GM19238 (cell line): ENCODE data around the gene ITPRIPL2.

Experiments used
- DNase-seq: peaks from one replicate; pipeline ENCODE4 v3.0.0; 2011; ENCODE audit warnings: low spot score; ENCODE audit not compliant: insufficient read length

Gene ITPRIPL2

GRCh38 chr16:19113577-19114358 lies at the start of gene ITPRIPL2:
Gene ITPRIPL2 (plus strand): TSS chr16:19113964. CDS start chr16:19114462, 498 bp downstream.
- peak; percentile 52 for DNase-seq

- no peak for DNase-seq
These were observed 46.8 kb upstream of the ITPRIPL2 start for GRCh38 chr16:19066988-19067348.

DNA sequence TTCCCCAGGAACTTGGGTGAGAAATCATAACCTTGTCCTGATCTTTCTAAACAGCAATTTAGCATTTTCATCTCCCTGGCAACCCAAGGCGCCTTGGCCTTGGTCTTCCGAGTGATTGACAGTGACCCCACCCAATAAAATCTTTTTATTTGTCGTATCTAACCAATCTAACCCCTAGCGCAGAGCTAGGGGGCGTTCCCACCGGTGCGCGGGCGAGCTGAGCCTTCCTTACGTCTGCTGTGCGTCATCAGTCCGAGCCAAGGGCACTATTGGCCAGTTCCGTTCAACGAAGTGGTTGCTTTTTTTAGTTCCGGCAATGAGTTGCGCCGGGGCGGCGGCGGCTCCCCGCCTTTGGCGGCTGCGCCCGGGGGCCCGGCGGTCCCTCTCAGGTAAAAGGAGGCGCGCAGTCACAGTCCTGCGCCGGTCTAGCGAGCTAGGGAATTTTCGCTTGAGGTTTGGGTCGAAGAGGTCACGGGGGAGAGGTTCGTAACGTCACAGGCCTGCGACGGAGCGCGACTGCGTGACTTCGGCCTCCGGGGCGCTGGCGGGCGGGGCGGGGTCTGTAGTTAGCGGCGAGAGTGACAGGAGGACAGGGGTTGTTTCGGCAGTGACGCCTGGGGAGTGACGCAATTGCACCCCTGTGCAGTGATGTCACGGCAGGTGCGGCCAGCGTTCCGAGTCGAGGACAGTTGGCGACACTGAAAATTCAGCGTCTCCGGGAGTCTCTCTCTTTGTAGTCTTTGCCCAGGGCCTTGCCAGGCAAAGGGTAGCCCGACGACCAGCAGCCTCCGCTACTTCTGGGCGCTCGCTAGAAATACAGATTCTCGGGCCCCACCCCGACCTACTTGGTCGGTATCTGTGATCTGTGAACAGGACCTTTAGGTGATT lies 46.2 kb upstream of the ITPRIPL2 start, which contains the start of gene COQ7:
Gene COQ7, plus strand, starts transcription at position 266 of the 888 bp plus-strand sequence. Its CDS starts 51 bp downstream, at position 317.
- peak; percentile 93 for DNase-seq

DNA sequence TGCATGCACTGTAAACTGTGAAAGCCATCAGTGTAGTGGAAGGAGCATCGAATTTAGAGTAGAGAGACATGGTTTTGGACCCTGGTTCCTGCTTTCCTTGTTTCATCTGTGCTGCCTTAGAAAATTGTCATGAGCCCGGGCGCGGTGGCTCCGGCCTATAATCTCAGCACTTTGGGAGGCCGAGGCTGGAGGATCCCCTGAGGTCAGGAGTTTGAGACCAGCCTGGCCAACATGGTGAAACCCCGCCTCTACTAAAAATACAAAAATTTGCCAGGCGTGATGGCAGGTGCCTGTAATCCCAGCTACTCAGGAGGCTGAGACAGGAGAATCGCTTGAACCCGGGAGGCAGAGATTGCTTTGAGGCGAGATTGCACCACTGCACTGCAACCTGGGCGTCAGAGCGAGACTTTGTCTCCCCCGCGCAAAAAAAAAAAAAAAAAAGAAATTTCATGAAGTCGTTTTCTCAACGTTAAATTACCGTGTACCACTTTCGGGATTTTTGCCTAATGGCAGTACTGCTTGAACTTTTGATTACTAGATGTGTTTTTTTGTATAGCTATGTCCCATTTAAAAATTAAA lies 45.4 kb upstream of the ITPRIPL2 start:
- DNase-seq, result no peak

DNA sequence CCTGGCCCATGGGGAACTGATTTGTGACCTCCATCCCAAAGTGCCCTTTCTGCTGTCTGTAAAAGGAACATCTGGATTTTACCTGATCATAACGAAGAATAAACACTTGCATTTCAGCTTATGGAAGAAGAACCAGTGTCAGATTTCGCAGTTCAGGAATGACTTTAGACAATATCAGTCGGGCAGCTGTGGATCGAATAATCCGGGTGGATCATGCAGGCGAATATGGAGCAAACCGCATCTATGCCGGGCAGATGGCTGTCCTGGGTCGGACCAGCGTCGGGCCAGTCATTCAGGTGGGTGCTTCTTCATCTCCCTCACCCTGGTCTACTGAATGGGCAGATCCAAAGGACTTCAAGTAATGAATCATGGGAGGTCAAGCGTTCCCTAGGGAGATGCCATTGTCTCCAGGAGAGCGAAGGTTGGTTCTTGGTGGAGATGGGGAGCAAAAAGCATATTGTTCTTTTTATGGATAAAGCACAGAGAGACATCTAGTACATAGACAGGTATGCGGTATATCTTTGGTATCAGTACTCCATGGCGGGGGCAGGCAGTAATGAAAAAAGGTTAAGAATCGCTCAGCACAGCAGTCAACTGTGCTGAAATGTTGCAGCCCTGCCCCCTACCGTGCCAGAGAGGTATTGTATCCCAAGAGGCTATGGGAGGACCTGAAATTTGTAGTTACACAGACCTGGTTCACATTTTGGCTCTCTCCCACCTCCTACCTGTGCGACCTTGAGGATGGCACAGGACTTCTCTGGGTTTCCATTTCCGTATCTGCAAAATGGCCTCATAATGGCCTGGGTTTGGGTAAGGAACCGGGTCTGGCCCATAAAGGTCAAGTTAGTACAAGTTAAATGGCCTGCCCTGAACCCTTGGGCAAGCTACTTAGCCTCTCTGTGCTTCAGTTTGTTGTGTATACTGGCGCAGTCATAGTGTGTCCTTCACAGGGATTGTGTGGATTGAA lies 41.7 kb upstream of the ITPRIPL2 start:
- no peak for DNase-seq

- DNase-seq, result no peak
These were observed 40.4 kb upstream of the ITPRIPL2 start for GRCh38 chr16:19073344-19073743.

DNA sequence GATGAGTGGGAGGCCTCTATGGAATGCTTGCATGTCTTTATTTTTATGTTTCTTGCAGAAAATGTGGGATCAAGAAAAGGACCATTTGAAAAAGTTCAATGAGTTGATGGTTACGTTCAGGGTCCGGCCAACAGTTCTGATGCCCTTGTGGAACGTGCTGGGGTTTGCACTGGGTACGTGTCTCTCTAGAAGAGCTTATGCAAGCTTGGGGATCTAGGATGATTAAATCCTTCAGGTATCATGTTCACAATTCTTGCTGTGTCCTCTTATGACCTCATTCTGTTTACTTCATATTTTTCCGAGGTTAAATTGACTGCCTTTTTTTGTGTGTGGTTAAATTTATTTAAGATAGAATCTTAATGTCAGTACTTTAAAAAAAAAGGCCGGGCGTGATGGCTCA lies 39.9 kb upstream of the ITPRIPL2 start:
- DNase-seq, result no peak

GRCh38 chr16:19075511-19075910 lies 38.3 kb upstream of the ITPRIPL2 start:
- DNase-seq, result no peak

DNA sequence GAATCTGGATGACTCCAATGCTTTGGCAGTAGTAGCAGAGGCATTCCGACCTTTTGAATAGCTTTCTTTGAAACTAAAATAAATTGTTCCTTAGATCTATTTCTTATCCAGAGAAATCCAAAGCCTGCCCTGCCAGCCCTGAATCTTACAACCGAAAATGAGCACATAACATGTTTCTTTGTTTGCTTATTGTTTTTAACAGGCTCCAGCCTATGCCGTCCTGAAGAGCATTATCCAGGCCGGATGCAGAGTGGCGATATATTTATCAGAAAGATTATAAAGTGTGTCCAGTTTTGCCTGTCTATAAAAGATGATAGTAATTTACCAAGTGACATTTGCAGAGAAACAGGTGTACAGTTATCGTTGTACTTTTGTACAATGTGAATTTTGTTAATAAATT lies 35.9 kb upstream of the ITPRIPL2 start:
- no peak for DNase-seq

DNA sequence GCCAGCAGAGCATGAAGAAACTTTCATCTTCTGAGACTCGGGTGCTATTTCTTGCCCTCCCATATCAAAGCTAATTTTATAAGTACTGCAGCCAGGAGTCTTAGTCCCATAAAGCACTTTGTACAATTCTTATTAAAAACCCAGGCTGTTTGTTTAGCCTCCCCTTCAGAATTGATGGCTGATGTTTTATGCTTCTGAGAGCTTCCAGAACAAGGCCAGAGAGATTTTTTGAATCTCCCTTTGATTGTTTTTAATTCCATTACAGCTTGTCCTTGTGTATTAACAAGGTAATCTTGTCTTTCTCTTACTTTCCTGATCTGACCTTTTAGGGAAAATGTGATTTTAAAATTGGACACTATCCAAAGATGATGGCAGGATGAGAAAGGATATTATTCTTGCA lies 30.1 kb upstream of the ITPRIPL2 start:
- no peak for DNase-seq

DNA sequence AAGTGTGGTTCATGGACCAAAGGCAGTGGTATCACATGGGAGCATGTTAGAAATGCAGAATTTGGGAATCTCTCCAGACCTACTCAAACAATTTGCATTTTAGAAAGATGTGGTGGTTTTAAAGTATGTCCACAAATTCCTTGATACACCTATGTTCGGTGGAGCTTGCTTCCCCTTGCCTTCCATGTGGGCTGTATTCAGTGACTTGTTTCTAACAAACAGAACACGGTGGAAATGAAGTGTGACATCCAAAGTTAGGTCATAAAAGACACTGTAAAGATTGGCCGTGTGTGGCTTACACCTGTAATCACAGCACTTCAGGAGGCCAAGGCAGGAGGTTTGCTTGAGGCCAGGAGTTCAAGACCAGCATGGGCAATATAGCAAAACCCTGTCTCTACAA lies 29.6 kb upstream of the ITPRIPL2 start:
- DNase-seq, result no peak

DNA sequence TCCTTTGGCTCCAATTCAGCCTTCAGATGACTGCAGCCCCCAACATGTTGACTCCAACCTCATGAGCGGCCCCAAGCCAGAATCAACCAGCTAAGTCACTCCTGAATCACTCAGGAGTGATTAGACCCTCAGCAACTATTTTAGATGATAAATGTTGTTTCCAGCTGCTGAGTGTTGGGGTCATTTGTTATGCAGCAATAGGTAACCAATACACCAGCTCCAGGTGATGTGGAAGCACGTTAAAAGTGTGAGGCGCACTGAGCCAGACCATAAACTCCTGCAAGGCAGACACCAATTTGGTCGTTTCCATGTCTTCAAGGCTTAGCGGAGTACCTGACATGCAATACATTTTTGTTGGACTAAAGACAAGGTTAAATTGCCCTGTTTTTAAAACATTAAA lies 28.9 kb upstream of the ITPRIPL2 start:
- DNase-seq, result no peak

GRCh38 chr16:19085679-19086200 lies 28.0 kb upstream of the ITPRIPL2 start:
- DNase-seq, result no peak

DNA sequence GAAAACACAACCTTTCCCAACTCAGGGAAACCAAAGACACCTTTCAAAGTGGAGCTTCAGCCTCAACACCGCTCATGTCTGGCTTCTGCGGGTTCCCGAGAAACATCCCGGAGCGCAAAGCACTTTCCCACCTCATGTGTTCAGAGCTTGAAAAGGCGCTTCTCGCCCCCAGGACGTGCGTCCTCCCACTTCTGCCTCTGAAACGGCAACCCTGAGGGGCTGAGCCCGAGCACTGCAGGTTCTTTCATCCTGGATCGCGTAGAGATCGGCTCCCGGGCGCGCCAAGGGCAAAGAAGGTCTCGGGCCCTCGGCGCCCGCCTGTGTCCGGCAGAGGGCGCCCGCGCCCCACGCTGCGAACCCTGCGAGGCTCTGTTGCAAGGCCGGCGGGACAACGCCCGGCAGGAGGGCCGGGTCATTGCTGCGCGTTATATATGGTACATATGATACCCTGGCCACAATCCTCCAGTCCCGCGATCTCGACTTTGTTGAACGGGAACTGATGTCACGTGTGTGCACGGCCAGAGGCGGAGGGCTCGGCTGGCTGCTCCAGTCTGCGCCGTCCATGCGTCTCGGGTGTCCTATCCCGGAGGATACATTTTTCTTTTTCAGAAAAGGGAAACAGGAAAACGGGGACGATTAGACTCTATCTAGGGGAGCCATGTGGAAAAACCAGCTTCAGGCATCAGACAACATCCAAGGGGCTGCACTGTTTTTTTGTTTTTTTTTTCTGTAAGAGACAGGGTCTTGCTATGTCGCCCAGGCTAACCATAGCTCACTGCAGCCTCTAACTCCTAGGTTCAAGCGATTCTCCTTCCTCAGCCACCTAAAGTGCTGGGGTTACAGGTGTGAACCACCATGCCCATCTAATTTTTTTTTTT lies 27.2 kb upstream of the ITPRIPL2 start:
- peak; percentile 66 for DNase-seq

DNA sequence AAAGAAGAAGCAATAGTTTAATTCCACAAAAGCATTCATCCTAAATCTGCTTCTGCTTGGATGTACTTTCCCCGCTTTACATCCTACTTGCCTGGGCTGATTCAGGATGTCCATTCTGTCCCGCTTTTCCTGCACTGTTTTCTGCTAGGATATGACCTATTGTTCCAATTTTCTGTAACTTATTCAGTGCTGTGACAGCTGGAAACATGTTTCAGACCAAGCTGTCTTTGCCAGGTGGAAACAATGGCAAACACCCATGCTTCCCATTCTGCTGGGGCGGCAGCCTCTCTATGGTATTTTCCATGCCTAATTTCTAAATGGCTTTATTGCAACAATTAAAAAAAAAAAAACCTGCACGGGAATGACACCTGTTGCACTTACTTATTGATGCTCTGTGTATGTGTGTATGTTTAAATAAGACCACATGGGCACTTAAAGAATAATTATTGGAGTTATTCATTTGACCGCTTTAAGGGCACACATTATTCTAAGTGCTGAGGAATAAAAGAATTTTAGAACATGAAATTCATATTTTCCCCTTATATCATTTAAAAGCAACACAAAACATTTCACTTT lies 25.3 kb upstream of the ITPRIPL2 start:
- no peak for DNase-seq

DNA sequence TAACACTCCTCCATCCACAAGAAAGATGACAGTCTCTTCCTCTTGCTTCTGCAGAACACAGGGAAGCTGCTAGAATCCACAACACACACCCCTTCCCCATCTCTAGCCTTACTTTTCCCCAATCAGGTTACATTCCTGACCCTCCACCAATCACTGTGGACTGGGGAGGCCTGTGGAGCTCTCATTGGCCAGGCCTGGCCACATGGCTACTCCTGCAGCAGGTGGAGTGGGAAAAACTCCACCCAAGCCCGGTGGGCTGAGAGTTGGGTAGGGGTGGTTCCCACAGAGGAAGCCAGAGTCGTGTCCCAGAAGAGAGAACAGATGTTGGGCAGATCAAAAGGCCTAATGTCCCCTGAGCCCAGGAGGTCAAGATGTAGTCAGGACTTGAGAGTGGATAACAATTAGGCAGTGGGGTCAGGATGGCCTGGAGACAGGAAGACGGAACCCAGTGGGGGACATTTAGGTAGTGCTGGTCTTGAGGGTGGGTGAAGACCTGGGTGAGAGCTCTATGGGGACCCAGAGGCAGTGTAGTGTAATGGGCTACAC lies 24.3 kb upstream of the ITPRIPL2 start:
- DNase-seq, result no peak

DNA sequence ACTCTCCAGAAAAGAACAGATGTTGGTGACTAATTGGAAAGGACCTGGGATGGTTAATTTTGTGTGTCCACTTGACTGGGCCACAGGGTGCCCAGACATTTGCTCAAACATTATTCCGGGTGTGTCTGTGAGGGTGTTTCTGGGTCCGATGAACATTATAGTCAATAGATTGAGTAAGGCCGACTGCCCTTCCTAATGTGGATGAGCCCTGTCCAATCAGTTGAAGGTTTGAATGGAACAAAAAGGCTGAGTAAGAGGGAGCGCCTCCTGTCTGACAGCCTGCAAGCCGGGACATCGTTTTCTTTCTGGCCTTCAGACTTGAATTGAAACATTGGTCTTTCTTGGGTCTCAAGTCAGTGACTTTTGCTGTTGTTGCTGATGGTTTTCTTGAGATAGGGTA lies 22.8 kb upstream of the ITPRIPL2 start:
- DNase-seq, result no peak

- no peak for DNase-seq
These were observed 20.9 kb upstream of the ITPRIPL2 start for GRCh38 chr16:19092653-19093410.
